HepG2 (cell line): ENCODE results near the gene NAV2. TPM values are rescaled to one million over a fixed set of nuclear protein-coding genes. Genes with fewer than 3 reads are reported as not detected.

ENCODE experiments used
- ATAC-seq: fragments of 200-7000 bp; cut with Tn5 transposase; 3 replicates; pipeline ENCODE4 v1.9.1; 2020; ENCODE audit warnings: mild to moderate bottlenecking, moderate library complexity
- BruUV-seq: library from RNA; stranded (reverse); fragments of 400-500 nt; replicated peaks from 2 replicates; lab custom pipeline; 2021; lab: Mats Ljungman, UMichigan
- CTCF ChIA-PET: fragments of 300-600 bp; formaldehyde crosslinking; extraction: SDS; loops from one replicate; lab custom pipeline; 2021; ENCODE audit warnings: low total read pairs, inconsistent platforms, low intra/inter-chr PET ratio; lab: Yijun Ruan, JAX
- POLR2A ChIA-PET: fragments of 350-600 bp; sonication (Branson Sonifier 250); formaldehyde crosslinking; loops from one replicate; lab custom pipeline; 2020; ENCODE audit warnings: antibody characterized with exemption, inconsistent platforms; lab: Yijun Ruan, JAX
- DNase-seq: peaks from one replicate; pipeline ENCODE4 v3.0.0-alpha.2; 2015; ENCODE audit warnings: low spot score
- FAIRE-seq: peaks from 3 replicates; lab custom pipeline; 2011; peaks lifted over from hg19 to GRCh38; lab: Jason Lieb, UNC
- H2AFZ ChIP-seq: one replicate; pipeline ENCODE4 v1.6.1; 2011; ENCODE audit warnings: low read length, inconsistent platforms
- H3K27ac ChIP-seq: fragments of 300-600 bp; 3 replicates; pipeline ENCODE4 v1.8.0; 2011; ENCODE audit warnings: mixed run types, mild to moderate bottlenecking, mixed read lengths, low read length, inconsistent platforms; ENCODE audit not compliant: insufficient read depth; ENCODE audit errors: extremely low read length
- H3K27me3 ChIP-seq, 2 experiments: fragments of 200-600 bp in 1 of 2; 2 replicates in 1 of 2; 3 replicates in 1 of 2; pipeline versions ENCODE4 v1.6.0 to v1.8.0; 2011; ENCODE audit warnings: low read length in 2 of 2, mild to moderate bottlenecking in 2 of 2, moderate library complexity in 2 of 2, inconsistent platforms in 1 of 2; ENCODE audit not compliant: insufficient read depth in 2 of 2, control insufficient read depth in 1 of 2
- H3K36me3 ChIP-seq, 2 experiments: fragments of 200-600 bp in 1 of 2; replicated peaks in 1 of 2; 2 replicates in 1 of 2; 3 replicates in 1 of 2; pipeline versions ENCODE4 v1.5.1 to v1.8.0; 2011; ENCODE audit warnings: low read length in 2 of 2, inconsistent platforms in 1 of 2; ENCODE audit not compliant: insufficient read depth in 2 of 2, control insufficient read depth in 1 of 2
- H3K4me1 ChIP-seq: 2 replicates; pipeline ENCODE4 v1.5.1; 2012; ENCODE audit warnings: low read length, inconsistent platforms; ENCODE audit not compliant: insufficient read depth
- H3K4me2 ChIP-seq: 2 replicates; pipeline ENCODE4 v1.6.0; 2011; ENCODE audit warnings: low read depth, low read length, inconsistent platforms
- H3K4me3 ChIP-seq, 3 experiments: fragments of 200-600 bp in 1 of 3; sonication (generic), shearing (Covaris generic) in 1 of 3; replicated peaks in 1 of 3; 2 replicates each; pipeline ENCODE4 v1.5.1; 2011 to 2016; ENCODE audit warnings: low read length in 3 of 3, inconsistent platforms in 2 of 3, low read depth in 2 of 3, mild to moderate bottlenecking in 2 of 3, control low read depth in 1 of 3, mixed read lengths in 1 of 3; ENCODE audit not compliant: insufficient read depth in 1 of 3
- H3K79me2 ChIP-seq: one replicate; pipeline ENCODE4 v1.6.1; 2011; ENCODE audit warnings: low read length, inconsistent platforms; ENCODE audit not compliant: insufficient read depth
- H3K9ac ChIP-seq: 2 replicates; pipeline ENCODE4 v1.6.0; 2011; ENCODE audit warnings: mild to moderate bottlenecking, low read depth, low read length, inconsistent platforms; ENCODE audit not compliant: insufficient read depth
- H3K9me3 ChIP-seq: 2 replicates; pipeline ENCODE4 v1.5.1; 2012; ENCODE audit warnings: mild to moderate bottlenecking, low read length
- H4K20me1 ChIP-seq: 2 replicates; pipeline ENCODE4 v1.6.0; 2011; ENCODE audit warnings: inconsistent platforms, mild to moderate bottlenecking, low read length, moderate library complexity; ENCODE audit not compliant: insufficient read depth
- CC2D1A ChIP-seq: sonication (generic); formaldehyde crosslinking; IDR thresholded peaks from 2 replicates; pipeline ENCODE4 v1.8.1; 2023; ENCODE audit warnings: mild to moderate bottlenecking, missing genetic modification reagents
- DNMT3B ChIP-seq: conservative IDR thresholded peaks from 2 replicates; pipeline ENCODE4 v1.6.1; 2016; ENCODE audit warnings: missing biosample characterization, control low read depth
- KLF9 ChIP-seq: IDR thresholded peaks from 2 replicates; pipeline ENCODE4 v1.6.1; 2016; ENCODE audit warnings: low read depth
- SCMH1 ChIP-seq: sonication (generic); formaldehyde crosslinking; IDR thresholded peaks from 2 replicates; pipeline ENCODE4 v1.9.0; 2021; ENCODE audit warnings: missing genetic modification reagents, mild to moderate bottlenecking, borderline replicate concordance
- SRSF9 ChIP-seq: fragments of 200-400 bp; formaldehyde crosslinking; IDR thresholded peaks from 2 replicates; pipeline ENCODE4 v1.6.1; 2018; ENCODE audit warnings: borderline replicate concordance, mild to moderate bottlenecking, low read depth, low read length; ENCODE audit not compliant: insufficient read depth, poor library complexity, severe bottlenecking
- TOE1 ChIP-seq: sonication (generic); formaldehyde crosslinking; IDR thresholded peaks from 2 replicates; pipeline ENCODE4 v1.4.0; 2020; ENCODE audit warnings: mild to moderate bottlenecking, missing genetic modification reagents
- TOPORS ChIP-seq: sonication (generic); formaldehyde crosslinking; IDR thresholded peaks from 2 replicates; pipeline ENCODE4 v1.8.0; 2023; ENCODE audit warnings: mild to moderate bottlenecking, missing genetic modification reagents
- ZNF230 ChIP-seq: sonication (generic); formaldehyde crosslinking; IDR thresholded peaks from 2 replicates; pipeline ENCODE4 v1.4.0; 2020; ENCODE audit warnings: mild to moderate bottlenecking, missing genetic modification reagents
- ZNF737 ChIP-seq: sonication (generic); formaldehyde crosslinking; IDR thresholded peaks from 2 replicates; pipeline ENCODE4 v1.5.0; 2020; ENCODE audit warnings: missing genetic modification reagents, mild to moderate bottlenecking, borderline replicate concordance
- ZNF780A ChIP-seq: sonication (generic); formaldehyde crosslinking; IDR thresholded peaks from 2 replicates; pipeline ENCODE4 v1.8.0; 2022; ENCODE audit warnings: mild to moderate bottlenecking, missing genetic modification reagents, moderate library complexity
- in situ Hi-C: cut with HindIII; loops from 2 replicates; pipeline ENCODE4 v1.10.0; 2017; ENCODE audit warnings: low pct_unique_long_range_greater_than_20kb; ENCODE audit not compliant: extremely low pct_ligation_motif_present
- intact Hi-C: fragments of 100-400 bp; cut with micrococcal nuclease; formaldehyde crosslinking; loops from one replicate; pipeline ENCODE4 v1.10.0; 2022; ENCODE audit not compliant: unreplicated experiment
- polyA plus RNA-seq, 8 experiments: library from polyadenylated mRNA; depleted of rRNA in 3 of 8; stranded (reverse) in 7 of 8; unstranded in 1 of 8; fragments of >200 nt; fragmentation: Illumina TruSeq in 4 of 8; extraction: Trizol in 4 of 8; gene quantifications; 2 replicates each; pipeline versions ENCODE4 v1.2.1 to v1.2.3, GENCODE V29; 2011 to 2016; ENCODE audit warnings: low read depth in 4 of 8, missing spikeins in 1 of 8, mixed read lengths in 1 of 8; ENCODE audit not compliant: insufficient read depth in 1 of 8
- total RNA-seq, 5 experiments: library from RNA; depleted of rRNA; stranded (reverse); fragments of >200 nt; fragmentation: Illumina TruSeq; extraction: Trizol; gene quantifications; 2 replicates each; pipeline ENCODE4 v1.2.3, GENCODE V29; 2016; ENCODE audit warnings: low read depth in 1 of 5
- TF ChIP-seq, protein P1 (sequence below): fragments of 450-650 bp; IDR thresholded peaks from 2 replicates; pipeline ENCODE4 v1.6.1; 2016
- TF ChIP-seq, protein P2 (sequence below): sonication (generic); formaldehyde crosslinking; IDR thresholded peaks from 2 replicates; pipeline ENCODE4 v1.9.0; 2021; ENCODE audit warnings: missing genetic modification reagents, borderline replicate concordance

The NAV2 gene
- total and polyA plus RNA-seq, 2 of the 13 experiments (the other 11 are each of a cell fraction or from before 2014, with no cell fraction given): 9.3 to 34.6 TPM

DNA sequence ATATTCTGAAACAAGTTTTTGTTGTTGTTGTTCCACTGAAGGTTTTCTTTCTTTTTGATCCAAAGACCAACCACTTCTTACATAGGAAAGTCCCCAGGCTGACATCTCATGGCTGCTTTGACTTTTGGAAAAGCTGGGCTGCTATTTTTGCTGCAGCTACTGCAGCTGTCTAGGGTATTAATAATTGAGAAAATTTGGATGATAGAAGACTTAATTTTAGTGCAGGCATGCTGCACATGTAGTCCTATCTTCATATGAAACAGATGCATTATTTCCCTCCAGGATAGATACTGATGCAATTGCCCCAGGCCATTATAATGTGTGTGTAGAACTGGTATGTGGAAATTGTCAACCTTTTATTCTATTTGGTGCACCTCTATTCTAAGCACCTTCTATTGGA is 131.4 kb downstream of the NAV2 start:
- ChIA-PET CTCF (no interaction called here), POLR2A (no interaction called here)
- DNase-seq (no peak), FAIRE-seq (no peak), ATAC-seq (no peak)
- Histone ChIP-seq H3K27ac (no peak overlapping the region), H3K36me3 (no peaks in the 10 kb centered on the region), H3K9ac (no peak overlapping the region), H3K4me2 (no peak overlapping the region), H4K20me1 (no peaks in the 10 kb centered on the region), H3K79me2 (no peaks in the 10 kb centered on the region), H3K9me3 (no peaks in the 10 kb centered on the region), H3K4me1 (peaks cover 1% of the 10 kb centered on the region; the same call in 1 of the 2 replicates), H3K27me3 (peaks cover 2 to 14% of the 10 kb centered on the region in 2 experiments; a peak in 4 of 5 replicates), H3K4me3 (no peak overlapping the region), H2AFZ (no peak overlapping the region)
- BruUV-seq: no TSS peak
- intact Hi-C loops: no loop called here
- in situ Hi-C loops: no loop called here
- TF ChIP-seq CC2D1A (CRISPR knock-in tag) (no peak), ZNF737 (CRISPR knock-in tag) (no peak), SRSF9 (no peak), KLF9 (no peak), DNMT3B (CRISPR knock-in tag) (no peak), SCMH1 (CRISPR knock-in tag) (no peak), ZNF780A (CRISPR knock-in tag) (no peak), ZNF230 (CRISPR knock-in tag) (no peak), TOE1 (CRISPR knock-in tag) (no peak), TOPORS (CRISPR knock-in tag) (no peak)
- TF ChIP-seq, protein P1, sequence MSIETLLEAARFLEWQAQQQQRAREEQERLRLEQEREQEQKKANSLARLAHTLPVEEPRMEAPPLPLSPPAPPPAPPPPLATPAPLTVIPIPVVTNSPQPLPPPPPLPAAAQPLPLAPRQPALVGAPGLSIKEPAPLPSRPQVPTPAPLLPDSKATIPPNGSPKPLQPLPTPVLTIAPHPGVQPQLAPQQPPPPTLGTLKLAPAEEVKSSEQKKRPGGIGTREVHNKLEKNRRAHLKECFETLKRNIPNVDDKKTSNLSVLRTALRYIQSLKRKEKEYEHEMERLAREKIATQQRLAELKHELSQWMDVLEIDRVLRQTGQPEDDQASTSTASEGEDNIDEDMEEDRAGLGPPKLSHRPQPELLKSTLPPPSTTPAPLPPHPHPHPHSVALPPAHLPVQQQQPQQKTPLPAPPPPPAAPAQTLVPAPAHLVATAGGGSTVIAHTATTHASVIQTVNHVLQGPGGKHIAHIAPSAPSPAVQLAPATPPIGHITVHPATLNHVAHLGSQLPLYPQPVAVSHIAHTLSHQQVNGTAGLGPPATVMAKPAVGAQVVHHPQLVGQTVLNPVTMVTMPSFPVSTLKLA: no peak
- TF ChIP-seq, protein P2, sequence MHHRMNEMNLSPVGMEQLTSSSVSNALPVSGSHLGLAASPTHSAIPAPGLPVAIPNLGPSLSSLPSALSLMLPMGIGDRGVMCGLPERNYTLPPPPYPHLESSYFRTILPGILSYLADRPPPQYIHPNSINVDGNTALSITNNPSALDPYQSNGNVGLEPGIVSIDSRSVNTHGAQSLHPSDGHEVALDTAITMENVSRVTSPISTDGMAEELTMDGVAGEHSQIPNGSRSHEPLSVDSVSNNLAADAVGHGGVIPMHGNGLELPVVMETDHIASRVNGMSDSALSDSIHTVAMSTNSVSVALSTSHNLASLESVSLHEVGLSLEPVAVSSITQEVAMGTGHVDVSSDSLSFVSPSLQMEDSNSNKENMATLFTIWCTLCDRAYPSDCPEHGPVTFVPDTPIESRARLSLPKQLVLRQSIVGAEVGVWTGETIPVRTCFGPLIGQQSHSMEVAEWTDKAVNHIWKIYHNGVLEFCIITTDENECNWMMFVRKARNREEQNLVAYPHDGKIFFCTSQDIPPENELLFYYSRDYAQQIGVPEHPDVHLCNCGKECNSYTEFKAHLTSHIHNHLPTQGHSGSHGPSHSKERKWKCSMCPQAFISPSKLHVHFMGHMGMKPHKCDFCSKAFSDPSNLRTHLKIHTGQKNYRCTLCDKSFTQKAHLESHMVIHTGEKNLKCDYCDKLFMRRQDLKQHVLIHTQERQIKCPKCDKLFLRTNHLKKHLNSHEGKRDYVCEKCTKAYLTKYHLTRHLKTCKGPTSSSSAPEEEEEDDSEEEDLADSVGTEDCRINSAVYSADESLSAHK: no peak
